ENCODE measurements around the gene MIPEP.
"Not testable (repeated sequence)": the region's sequence is repeated elsewhere in the genome, so short reads cannot be mapped to it uniquely, and the experiment has no call there.

MIPEP gene

DNA sequence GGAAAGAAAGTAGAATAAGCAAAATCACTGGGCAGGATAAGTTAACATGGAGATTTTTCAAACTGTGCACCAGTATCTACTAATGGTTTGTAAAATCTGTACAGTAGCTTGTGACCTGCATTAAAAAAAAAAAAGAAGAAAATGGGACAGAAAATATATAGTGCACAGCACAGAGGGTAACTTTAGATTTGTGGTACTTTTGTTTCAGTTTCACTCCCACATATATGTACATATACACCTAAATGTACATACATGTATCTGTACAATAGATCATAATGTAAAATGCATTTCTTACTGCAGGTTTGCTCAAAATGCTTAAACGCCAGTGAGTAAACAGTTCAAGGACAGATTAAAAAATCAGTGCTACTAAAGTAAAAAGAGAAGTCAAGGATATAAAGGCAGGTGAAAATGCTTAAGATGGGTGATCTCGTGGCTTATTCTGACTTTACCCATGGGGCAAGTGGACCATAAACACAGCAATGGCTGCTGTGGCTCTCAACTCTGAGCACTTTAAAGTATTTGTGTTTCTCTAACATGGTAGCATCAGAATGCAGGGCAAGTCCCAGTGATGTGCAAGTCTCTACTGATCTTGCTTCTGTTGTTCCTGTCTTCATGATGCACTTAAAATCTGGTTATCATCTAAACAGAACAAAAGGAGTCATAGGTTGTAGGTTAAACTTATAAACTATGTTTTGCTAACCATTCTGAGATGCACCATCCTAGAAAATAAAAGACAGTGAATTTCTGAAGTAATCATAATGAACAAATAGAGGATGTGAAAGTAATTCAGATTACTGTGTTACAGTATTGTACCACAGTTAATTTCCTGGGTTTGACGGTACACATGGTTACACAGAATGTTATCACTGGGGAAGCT is 112.3 kb downstream of the MIPEP start:
- no peak for DNase-seq (ENCODE audit: low read depth, low spot score)

- no peak for DNase-seq (ENCODE audit: low read depth, low spot score)
Observed at GRCh38 chr13:23772717-23773116, 116.5 kb downstream of the MIPEP start.

DNA sequence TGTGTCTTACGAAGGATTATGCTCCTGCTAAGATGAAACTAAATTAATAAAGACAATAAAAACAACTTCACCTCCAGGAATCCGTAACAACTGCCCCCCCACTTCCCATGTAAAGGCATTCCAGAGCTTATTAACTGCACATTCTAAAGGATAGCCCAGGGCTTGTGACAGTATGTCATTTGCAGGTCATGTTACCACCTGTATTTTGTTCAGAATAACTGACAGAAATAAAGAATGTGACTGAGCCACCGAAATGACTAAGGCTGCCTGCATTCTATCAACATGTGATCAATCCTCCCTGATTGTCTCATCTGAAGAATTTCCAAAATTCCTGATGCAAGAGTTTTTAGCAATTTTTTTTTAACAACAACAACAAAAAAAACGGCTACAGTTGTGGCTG is 117.2 kb downstream of the MIPEP start:
- DNase-seq (ENCODE audit: low read depth, low spot score), result no peak

- no peak for DNase-seq (ENCODE audit: low read depth, low spot score)
Observed at GRCh38 chr13:23771552-23771951, 117.6 kb downstream of the MIPEP start.

GRCh38 chr13:23770973-23771372 is 118.2 kb downstream of the MIPEP start:
- DNase-seq (ENCODE audit: low read depth, low spot score), result no peak

DNA sequence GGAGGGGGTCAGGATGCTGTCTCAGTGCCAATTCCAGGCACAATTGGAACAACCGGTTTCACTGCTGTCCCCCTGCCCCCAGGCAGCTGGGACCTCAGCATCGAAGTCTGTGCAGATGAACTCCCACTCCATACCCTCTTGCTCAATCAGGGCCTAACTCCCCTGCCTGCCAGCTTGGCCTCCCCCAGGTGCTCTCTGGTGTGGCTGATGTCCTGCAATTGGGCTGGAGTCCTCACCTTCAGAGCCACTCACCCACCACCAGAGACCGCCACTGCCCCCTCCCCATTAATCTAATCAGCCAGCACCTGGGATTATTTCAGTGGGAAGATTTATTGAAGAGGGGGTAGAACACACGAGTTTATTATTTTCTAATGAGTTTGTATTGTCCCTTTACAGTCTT is 118.8 kb downstream of the MIPEP start:
- DNase-seq (ENCODE audit: low read depth, low spot score), result no peak

DNA sequence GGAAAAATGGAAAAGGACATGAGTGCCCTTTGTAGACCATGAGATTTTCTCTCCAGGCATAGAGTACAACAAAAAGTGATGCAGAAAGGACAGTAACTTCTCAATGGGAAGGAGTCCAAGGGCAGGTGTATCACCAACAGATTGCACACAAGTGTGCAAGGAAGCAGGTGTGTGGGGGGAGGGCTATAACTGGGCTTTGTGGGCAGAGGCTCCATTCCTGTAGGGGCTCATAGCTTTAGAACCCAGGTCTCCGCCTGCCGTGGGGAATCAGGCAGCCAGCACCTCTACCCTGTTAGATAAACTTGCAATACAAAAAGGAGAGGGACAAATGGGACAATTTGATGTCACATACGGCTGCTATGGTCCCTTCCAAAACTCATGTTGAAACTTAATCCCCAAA is 119.8 kb downstream of the MIPEP start:
- no peak for DNase-seq (ENCODE audit: low read depth, low spot score)

DNA sequence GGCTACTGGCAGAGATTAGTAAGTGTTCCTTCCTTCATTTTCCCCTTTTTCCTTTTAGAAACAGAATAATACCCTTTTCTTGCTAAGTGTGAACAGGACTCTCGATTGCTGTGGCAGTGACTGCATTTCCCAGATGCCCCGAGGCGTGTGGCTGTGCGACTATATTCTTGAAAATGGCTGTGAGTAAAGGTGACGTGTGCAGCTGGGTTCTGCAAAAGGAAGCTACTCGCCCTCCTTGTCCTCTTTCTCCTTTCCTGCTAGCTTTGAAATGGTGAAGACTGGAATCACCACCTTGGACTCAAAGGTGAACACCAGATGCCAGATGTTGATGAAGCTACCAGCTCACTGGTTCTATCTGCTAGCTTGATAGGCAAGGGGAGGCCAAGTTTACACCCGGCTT is 121.4 kb downstream of the MIPEP start:
- DNase-seq (ENCODE audit: low read depth, low spot score), result no peak

- no peak for DNase-seq (ENCODE audit: low read depth, low spot score)
Observed at GRCh38 chr13:23766939-23767338, 122.3 kb downstream of the MIPEP start.

- DNase-seq (ENCODE audit: low read depth, low spot score), result no peak
Observed at GRCh38 chr13:23766283-23766682, 122.9 kb downstream of the MIPEP start.

DNA sequence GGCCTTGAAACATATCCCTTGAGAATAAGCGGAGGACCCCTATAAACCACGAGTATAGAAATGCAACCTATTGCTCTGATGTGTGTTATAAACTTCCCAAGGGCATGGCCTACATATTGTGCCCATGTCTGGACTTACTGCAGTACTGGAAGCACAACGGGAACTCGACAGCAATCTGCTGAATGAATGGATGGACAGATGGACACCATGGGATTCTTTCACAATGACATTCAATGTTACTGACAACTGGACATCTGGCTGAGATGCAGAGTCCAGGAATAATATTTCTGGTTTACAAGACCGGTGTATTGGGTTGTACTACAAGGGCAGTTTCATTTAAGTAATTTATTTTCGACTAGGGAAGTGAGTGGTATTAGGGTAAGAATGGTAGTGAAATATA is 123.7 kb downstream of the MIPEP start:
- no peak for DNase-seq (ENCODE audit: low read depth, low spot score)

GRCh38 chr13:23763318-23763717 is 125.9 kb downstream of the MIPEP start:
- no peak for DNase-seq (ENCODE audit: low read depth, low spot score)

GRCh38 chr13:23761760-23762159 is 127.4 kb downstream of the MIPEP start:
- DNase-seq (ENCODE audit: low read depth, low spot score), result not testable (repeated sequence)

GRCh38 chr13:23760000-23760399 is 129.2 kb downstream of the MIPEP start:
- DNase-seq (ENCODE audit: low read depth, low spot score), result no peak

GRCh38 chr13:23758798-23759527 is 130.2 kb downstream of the MIPEP start:
- no peak for DNase-seq (ENCODE audit: low read depth, low spot score)

DNA sequence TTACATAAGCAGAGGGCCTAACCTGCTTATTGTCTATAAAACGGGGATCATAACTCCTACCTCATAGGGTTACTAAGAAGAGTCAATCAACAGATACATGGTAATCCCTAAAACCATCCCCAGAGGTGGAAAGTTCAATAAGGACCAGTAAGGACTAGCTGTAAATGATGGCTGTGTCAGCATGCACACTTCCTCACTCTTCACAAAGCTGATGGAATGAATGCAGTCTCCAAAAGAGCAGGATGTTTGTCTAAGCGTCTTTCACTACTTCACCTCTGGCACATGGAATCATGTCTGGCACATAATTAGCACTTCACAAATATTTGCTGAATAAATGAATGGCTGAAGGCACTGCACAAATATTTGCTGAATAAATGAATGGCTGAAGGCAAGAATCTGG is 134.2 kb downstream of the MIPEP start:
- DNase-seq (ENCODE audit: low read depth, low spot score), result no peak

- DNase-seq (ENCODE audit: low read depth, low spot score), result no peak
Observed at GRCh38 chr13:23754506-23754905, 134.7 kb downstream of the MIPEP start.

DNA sequence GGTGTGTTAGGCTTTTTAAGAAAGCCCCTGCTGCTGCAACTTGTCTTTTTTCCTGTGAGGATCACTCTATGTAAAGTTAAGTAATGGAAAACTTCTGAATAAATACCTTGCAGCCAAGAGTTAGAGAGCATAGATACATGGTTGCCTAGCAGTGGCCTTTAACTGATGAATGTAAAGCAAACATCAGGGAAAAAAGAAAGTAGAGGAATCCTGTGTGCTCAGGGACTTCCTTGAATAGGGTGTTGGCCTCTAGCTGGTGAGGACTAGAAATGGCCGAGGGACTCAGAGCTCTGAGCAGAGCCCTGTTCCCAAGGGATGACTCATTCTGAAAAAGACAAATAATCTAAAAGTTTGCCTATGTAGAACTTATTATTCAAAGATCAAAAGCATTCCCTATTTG is 135.7 kb downstream of the MIPEP start:
- no peak for DNase-seq (ENCODE audit: low read depth, low spot score)

- no peak for DNase-seq (ENCODE audit: low read depth, low spot score)
Observed at GRCh38 chr13:23752111-23753001, 136.8 kb downstream of the MIPEP start.

- DNase-seq (ENCODE audit: low read depth, low spot score), result no peak
Observed at GRCh38 chr13:23751195-23751594, 138.0 kb downstream of the MIPEP start.

DNA sequence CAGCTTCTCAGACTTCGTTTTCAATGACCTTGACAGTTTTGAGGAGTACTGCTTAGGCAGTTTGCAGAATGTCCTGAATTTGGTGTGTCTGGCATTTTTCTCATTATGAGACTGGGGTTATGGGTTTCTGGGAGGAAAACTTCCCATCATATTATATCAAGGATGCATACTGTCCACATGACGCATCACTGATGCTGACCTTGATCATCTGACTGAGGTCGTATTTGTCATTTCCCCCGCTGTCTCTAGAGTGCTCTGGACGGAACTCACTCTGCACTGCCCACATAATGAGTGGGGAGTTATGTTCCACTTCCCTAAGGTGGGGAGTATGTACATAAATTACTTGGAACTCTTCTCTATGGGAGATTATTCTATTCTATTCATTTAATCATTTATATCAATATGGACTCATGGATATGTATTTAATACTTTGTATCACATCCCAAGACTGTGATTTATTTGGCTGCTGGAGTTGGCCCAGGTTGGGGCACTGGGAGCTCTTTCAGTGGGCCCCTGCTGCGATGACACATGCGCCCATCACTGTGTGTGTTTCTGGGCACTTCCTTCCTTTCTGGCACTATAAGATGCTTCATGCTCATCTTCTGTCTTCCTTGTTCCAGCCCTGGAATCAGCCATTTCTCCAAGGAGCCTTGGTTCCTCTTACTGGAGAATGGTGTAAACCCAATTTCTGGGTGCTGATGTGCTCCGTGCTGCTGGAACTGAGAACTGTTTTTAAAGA is 138.6 kb downstream of the MIPEP start:
- no peak for DNase-seq (ENCODE audit: low read depth, low spot score)

Measured in activated naive CD8-positive, alpha-beta T cell treated with anti-CD3 and anti-CD28 coated beads, Interleukin-2, amount 50 U/mL, for 16 hours (primary cell).